GM19099 (cell line): ENCODE data around the gene RIN3.

Experiments used
- POLR2A ChIP-seq: IDR thresholded peaks from 3 replicates; pipeline ENCODE4 v1.6.1; 2011; ENCODE audit warnings: low read depth; ENCODE audit not compliant: insufficient read length; ENCODE audit errors: extremely low read depth

Gene RIN3

DNA sequence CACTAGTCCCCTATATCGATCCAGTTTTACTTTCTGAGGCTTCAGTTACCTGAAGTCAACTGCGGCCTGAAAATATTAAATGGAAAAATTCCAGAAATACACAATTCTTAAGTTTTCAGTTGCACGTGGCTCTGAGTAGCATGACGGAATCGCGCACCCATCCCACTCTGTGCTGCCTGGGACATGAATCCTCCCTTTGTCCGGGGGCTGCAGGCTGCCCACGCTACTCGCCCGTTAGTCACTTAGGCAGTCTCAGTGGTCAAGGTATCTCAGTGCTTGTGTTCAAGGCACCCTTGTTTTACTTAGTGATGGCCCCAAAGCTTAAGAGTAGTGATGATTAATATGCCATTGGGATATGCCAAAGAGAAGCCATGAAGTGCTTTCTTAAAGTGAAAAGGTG is 188.2 kb downstream of the RIN3 start:
- TF ChIP-seq POLR2A, result no peak

DNA sequence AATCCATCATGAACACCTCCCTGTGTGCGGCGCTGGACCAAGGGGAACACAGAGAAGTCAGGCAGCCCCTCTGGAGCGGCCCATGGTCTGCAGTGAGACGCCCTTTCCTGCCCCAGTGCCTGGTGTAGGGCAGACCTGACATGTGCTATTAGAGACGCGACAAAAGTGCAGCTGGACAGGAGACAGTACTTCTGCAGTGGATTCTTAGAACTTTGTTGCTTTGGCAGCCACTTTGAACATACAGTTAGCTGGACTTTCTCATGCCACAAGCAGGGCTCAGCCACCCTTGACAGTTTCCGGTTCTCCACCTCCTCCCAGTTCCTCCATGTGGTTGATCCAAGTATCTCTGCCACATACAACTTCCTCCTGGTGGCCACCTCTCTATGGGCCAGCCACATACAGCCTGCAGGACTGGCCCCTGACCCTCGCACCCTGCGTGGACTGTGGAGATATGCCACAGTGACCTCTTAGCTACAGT is 188.9 kb downstream of the RIN3 start:
- no peak for TF ChIP-seq POLR2A

DNA sequence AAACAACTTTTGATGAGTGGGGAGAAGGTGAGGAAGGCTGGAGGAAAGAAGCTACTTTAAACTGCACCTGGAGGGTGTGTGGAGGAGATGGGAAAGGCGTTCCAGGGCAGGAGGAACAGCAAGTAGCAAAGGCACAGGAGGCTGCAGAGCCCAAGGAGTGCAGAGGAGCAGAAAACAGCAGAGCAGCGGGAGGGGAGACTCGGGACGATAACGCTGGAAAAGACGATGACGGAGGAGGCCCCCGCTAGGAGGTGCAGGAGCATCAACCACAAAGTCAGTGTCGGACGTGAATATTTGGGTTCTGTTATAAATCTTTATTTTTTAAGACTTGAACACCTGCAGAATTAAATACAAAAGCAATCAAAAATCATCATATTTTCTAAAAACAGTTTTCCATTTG is 189.9 kb downstream of the RIN3 start:
- no peak for TF ChIP-seq POLR2A

DNA sequence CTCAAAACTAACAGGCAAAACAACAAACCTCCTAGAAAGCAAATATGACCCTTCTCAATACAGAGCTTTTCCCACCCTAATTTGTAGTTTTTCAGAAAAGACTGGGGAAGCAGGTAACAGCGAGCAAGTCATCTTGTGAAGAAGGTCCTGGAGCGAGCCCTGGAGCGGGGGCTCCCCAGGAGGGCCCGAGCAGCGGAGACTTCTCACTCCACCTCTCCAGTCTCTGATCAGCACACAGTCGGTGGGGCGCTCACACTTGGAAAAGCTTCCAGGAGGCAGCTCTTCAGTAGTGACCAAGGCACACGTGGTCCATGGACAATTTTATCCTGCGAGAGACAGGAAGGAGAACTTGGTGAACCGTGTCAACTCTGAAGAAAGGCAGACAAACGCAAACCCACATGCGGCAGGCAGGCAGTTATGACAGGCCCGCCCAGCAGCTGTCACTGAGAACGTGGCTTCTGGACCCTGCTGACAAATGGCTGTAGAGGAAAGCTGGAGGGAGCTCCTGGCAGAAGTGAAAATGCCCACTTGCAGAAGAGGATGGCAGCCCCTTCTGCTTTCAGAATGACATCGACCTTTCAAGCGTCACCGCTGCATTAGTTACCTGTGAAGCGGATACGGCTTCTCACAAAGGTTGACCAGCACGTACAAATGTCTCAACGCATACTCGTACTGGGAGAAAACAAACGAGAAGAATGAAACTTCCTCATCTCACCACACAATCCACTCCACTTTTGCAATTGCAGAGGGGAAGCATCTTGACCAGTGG is 190.6 kb downstream of the RIN3 start:
- no peak for TF ChIP-seq POLR2A

DNA sequence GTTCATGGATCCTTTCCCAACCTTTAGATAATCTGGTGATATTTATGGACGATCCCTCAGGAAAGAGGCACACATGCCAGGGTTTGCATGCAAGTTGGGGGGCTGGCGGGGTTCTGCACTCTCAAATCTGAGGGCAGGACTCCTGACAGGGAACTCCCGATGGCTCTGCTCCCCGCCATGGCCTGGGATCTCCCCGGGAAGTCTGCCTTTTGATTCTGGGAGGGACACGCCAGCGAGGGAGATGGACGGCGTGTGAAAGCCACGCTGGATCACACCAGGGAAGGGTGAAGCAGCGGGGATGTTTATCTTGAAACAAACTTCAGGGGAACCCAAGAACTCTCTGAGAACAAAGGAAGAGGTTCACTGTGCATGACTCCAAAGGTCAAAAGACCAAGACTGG is 191.2 kb downstream of the RIN3 start:
- no peak for TF ChIP-seq POLR2A

DNA sequence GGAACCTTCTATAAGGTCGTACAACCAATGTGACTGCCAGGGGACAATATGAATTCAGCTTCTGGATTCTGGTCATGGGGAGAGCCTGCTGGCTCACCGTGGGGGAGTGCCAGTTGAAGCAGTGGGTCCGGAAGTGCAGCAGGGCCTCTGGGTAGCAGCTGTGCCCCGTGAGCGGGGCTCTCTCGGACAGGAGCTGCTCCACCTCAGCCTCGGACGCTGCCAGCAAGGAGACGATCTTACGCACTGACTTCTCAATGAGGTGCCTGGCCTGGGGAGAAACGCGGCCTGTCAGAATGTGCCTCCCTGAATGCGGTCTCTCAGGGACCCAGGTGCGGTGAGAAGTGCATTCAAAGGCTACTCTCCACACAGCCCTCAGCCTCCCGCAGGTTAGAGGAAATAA is 192.8 kb downstream of the RIN3 start:
- TF ChIP-seq POLR2A, result no peak

DNA sequence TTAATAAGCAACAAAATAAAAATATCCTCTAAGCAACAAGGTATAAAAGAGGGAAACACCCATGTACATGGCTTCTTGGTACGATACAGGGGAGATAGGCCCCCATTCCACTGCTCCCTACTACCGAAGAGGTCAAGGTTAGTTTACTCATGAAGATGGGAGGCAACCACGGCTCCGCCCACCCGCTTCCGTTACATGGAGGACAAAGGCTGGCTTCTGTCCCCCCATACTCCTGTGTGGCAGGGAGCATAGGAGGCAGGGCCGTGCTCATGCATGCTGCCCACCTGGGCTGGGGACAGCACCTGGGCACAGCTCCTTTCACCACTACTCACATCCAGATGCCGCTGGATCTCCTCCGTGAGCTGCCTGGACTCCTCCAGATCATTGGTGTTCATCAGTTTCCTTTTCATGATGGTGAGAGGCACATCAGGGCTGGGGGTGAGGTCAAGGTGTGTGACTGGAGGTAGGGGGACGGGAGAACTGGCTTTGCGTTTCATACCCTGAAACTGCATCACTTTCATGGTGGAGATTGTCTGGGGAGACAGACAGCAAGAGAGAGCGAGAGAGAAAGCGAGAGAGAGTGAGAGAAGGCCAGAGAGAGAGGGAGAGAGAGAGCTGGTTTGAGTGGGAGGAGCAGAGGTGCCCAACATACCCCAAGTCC is 195.9 kb downstream of the RIN3 start:
- no peak for TF ChIP-seq POLR2A

DNA sequence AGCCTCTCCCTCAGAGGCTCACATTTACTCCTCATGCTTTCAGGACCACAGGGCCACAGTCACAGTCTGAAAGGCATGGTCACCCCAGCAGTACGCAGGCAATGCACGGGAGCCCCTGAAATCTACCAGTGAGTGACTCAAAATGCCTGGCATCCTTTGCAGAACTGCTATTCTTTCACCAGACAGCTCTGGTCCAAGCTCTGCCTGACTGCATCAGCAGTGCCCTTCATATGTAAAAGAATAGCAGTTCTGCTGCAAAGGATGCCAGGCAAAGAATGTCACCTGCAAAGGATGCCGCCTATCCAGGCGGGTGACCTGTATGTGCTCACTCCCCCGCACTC is 196.4 kb downstream of the RIN3 start:
- TF ChIP-seq POLR2A, result no peak

DNA sequence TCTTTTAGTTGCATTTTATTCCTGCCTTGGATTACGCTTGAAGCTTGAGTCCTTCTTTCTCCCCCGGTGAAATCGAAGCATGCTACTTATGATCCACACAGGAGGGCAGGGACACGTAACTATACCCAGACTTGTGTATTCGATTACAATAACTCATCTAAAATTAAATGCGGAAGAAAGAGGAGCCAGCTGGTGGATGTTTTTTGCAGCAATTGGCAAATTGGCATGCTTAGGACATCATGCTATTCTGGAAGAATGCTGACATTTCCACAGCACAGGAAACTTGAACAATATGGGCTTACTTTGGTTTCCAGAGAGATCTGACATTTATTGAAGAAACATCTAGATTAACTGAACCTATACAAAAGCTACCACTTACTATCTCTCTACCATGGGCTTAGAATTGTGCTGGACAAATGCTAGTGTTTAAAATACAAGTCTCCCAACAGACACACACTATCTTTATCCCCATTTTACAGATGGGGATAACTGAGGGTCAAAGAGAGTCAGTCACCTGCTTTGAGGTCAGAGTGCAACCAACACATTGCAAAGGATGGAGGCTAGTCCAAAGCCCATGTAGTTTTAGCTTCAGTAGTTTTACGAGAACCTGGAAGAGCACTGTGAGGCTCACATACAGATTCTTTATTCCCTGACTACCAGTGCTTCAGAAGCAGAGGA is 198.5 kb downstream of the RIN3 start:
- TF ChIP-seq POLR2A, result no peak

DNA sequence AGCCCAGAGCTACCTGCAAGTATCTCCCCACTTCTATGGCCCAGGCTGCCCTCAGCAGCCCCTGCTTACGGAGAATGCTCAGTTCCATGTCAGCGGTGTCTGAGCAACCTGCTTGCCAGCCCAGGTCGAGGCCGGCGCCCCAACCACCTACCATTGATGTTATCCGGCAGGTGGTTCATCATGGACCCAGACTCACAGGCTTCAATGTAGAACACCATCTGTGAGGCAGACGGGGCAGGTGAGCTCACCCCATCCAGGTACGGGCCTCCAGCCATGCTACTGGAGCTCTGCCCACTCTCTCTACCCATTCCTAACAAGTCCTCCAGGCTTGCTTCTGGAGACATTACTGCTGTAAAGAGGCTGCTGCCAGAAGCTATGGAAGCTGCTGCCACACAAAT is 199.1 kb downstream of the RIN3 start:
- no peak for TF ChIP-seq POLR2A

DNA sequence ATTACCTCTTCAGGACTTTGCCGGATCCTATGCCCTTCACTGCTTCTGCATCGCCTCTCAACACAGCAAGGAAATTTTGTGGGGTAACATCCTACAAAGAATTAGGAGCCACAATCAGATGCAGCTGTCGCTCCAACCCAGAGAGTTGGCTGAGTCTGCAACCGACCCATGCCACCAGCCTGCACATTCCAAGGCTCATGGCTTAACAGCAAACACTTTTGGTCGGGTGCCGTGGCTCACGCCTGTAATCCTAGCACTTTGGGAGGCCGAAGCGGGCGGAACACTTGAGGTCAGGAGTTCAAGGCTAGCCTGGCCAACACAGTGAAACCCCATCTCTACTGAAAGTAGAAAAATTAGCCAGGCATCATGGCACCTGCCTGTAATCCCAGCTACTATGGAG is 202.6 kb downstream of the RIN3 start:
- TF ChIP-seq POLR2A, result no peak

DNA sequence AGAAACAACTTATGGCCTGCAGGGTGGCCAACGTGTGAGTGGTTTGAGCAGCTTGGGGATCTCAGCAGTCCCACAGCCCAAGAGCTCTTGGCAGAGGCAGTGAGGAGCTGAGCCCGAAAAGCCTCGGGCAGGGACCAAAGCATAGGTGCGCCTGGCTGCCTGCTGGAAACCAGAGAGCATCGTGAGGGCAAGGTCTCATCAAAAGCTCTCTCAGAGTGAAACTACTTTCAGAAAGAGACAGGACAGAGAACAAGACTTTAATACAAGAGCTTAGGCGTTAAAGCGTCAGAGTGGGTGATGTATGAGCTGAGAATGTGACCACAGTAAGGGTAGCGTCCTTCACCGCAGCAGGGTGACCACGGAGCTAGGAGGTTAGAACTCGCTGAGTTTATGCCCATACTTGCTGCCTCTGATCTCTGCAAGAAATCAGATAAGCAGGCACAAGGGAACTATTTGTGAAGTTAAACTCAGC is 204.0 kb downstream of the RIN3 start:
- TF ChIP-seq POLR2A, result no peak

DNA sequence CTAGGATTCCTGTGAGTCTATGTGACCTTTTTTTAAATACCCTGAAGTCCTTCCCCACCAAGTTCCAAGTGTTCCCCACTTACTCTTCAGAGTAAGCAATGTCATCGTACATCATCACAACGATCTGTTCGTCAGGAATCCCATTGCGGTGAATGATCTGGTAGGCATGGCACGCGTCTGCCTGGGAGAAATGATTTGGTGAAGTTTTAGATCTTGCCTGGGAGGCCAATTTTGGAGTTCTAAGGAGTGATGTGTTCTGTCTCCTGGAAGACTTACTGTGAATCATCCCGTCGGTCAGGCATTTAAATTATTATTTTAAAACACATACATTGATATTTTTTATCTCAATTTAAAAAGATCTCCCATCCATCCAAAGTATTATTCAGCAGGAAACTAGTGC is 205.1 kb downstream of the RIN3 start:
- no peak for TF ChIP-seq POLR2A

DNA sequence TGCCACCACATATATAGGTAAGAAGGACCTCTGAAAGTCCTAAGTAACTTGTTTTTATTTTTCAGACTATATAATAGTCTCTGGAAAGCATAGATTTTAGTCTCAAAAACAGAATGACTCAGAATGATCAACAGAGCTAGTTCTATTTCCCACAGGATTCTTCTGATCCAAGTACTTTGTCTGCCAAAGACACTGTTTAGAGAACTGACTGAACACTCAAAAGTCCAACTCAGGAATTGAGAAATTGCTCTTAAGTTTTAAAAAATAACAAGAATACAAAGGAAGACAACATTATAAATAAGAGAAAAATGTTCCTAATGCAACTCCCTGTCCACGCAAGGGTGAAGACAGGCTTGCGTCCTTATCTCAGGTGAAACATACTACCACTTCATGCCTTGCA is 205.8 kb downstream of the RIN3 start:
- TF ChIP-seq POLR2A, result no peak

DNA sequence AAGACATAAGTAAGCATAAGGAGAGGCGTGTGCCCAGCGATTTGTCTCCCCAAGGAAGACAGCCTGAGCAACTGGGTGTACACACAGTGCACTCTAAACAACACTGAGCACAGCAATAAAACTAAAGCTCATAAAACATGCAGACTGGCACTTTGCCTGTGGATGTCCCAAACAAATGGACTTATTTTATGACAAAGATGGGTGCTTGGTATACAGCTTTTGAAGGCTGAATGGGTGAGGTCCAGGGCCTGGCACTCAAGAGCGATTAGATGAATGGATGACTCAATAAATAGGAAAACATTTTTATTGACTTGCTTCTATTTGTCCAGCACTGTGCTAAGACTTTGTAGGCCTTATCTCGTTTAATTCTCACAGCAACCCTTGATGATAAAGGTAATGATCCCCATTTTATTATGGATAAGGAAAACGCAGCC is 206.3 kb downstream of the RIN3 start:
- no peak for TF ChIP-seq POLR2A
